PC-3 (cell line): ENCODE results near the gene MCRIP1.

ENCODE experiments used
- EZH2 ChIP-seq: fragments of 300-600 bp; sonication (generic); IDR thresholded peaks from one replicate; pipeline ENCODE4 v1.6.1; 2017; ENCODE audit warnings: antibody characterized with exemption, mild to moderate bottlenecking, low read length; ENCODE audit not compliant: unreplicated experiment
- EZH2phosphoT487 ChIP-seq: fragments of 300-600 bp; sonication (generic); IDR thresholded peaks from 2 replicates; pipeline ENCODE4 v1.6.1; 2018; ENCODE audit warnings: mild to moderate bottlenecking, antibody characterized with exemption, low read length, borderline replicate concordance
- TF ChIP-seq, protein P1 (sequence below): fragments of 300-600 bp; sonication (generic); conservative IDR thresholded peaks from 2 replicates; pipeline ENCODE4 v1.5.1; 2017; ENCODE audit warnings: antibody characterized with exemption, low read depth, mild to moderate bottlenecking, low read length

DNA sequence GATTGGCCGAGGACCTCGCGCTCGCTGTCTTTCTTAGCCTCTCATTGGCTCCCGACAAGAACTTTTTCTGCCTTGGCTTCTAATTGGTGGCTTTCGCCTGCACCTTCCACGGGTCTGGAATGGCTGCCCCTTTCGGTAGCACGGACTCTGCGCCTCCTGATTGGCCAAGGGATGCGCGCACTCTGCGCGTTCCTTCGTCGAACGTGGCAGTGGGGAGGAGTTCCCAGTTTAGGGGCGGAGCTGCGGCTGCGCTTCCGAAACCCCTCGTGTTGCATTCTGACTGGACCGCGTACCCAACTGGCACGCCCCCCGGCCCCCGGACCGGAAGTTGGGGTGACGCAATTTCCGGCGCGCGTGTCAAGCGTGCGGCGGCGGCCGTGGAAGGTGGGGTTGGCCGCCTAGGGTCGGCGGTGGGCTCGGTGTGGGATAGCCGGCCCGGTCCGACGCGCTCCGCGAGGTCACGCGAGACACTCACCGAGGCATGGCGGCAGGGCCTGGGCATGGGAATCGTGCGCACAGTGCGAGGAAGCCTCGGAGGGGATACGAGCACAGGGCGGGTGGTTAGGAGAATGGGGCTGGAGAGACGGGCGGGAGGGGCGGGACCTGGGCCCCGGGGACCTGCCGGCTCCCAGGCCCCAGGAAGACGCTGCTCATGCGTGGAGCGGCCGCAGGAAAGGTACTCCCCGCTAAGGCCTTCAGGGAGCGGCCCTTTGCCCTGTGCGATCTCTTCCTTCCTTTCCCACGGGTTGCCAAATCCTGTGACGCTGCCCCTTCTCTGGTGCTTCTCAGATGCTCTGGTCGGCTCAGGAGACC lies 27.9 kb upstream of the MCRIP1 start:
- TF ChIP-seq EZH2, result no peak
- TF ChIP-seq, protein P1, sequence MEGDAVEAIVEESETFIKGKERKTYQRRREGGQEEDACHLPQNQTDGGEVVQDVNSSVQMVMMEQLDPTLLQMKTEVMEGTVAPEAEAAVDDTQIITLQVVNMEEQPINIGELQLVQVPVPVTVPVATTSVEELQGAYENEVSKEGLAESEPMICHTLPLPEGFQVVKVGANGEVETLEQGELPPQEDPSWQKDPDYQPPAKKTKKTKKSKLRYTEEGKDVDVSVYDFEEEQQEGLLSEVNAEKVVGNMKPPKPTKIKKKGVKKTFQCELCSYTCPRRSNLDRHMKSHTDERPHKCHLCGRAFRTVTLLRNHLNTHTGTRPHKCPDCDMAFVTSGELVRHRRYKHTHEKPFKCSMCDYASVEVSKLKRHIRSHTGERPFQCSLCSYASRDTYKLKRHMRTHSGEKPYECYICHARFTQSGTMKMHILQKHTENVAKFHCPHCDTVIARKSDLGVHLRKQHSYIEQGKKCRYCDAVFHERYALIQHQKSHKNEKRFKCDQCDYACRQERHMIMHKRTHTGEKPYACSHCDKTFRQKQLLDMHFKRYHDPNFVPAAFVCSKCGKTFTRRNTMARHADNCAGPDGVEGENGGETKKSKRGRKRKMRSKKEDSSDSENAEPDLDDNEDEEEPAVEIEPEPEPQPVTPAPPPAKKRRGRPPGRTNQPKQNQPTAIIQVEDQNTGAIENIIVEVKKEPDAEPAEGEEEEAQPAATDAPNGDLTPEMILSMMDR, result no peak
- TF ChIP-seq EZH2phosphoT487, result no peak
